Measurements from ENCODE around the gene VAV2. TPM values are rescaled to one million over a fixed set of nuclear protein-coding genes. Genes with fewer than 3 reads are reported as not detected.
A peak's percentile ranks its signal among the peaks of the same experiment; 100 is the strongest.

Gene VAV2
- total RNA-seq, 4 donors from 2014 or later = 15.0 to 25.7 (median 20.5) TPM

GRCh38 chr9:133788045-133788818 lies 203.9 kb downstream of the VAV2 start:
- Histone ChIP-seq H3K4me3 (replicated peaks in 1 of 3) (no peak overlapping the region), H3K27me3 (no peaks in the 10 kb centered on the region), H3K9me3 (no peaks in the 10 kb centered on the region), H3K4me1 (peaks cover 10 to 32% of the 10 kb centered on the region in 2 donors), H3K36me3 (no peaks in the 10 kb centered on the region), H3K27ac (peak overlapping the region in 2 of 3 donors; percentile 1 to 10)
- WGBS, 2 donors = 87 to 92% methylated on average over 15 to 24 of the region's 37 CpGs
- TF ChIP-seq POLR2A (IDR thresholded peaks at IDR 0.05) (no peak), CTCF (IDR thresholded peaks at IDR 0.05) (no peak)
- intact Hi-C loops (cut with DNase I) = no loop called here
- DNase-seq = no peak

GRCh38 chr9:133787754-133788025 lies 204.4 kb downstream of the VAV2 start:
- intact Hi-C loops (cut with DNase I) = no loop called here
- WGBS, 2 donors = 100% methylated on average over 2 to 4 of the region's 5 CpGs
- TF ChIP-seq POLR2A (IDR thresholded peaks at IDR 0.05) (no peak), CTCF (IDR thresholded peaks at IDR 0.05) (no peak)
- Histone ChIP-seq H3K4me3 (replicated peaks in 1 of 3) (no peak overlapping the region), H3K27me3 (no peaks in the 10 kb centered on the region), H3K36me3 (no peaks in the 10 kb centered on the region), H3K4me1 (peaks cover 10 to 26% of the 10 kb centered on the region in 2 donors), H3K9me3 (no peaks in the 10 kb centered on the region), H3K27ac (no peak overlapping the region)
- no peak for DNase-seq

GRCh38 chr9:133786907-133787753 lies 205.0 kb downstream of the VAV2 start:
- WGBS, 2 donors = 88 to 90% methylated on average over 12 to 16 of the region's 17 CpGs
- TF ChIP-seq POLR2A (IDR thresholded peaks at IDR 0.05) = no peak
- no peak for TF ChIP-seq CTCF (IDR thresholded peaks at IDR 0.05)
- DNase-seq = no peak
- Histone ChIP-seq H3K27me3 (no peaks in the 10 kb centered on the region), H3K4me3 (replicated peaks in 1 of 3) (no peak overlapping the region), H3K9me3 (no peaks in the 10 kb centered on the region), H3K27ac (no peak overlapping the region), H3K36me3 (no peaks in the 10 kb centered on the region), H3K4me1 (peaks cover 10 to 26% of the 10 kb centered on the region in 2 donors)
- intact Hi-C loops (cut with DNase I) = no loop called here

GRCh38 chr9:133786371-133786753 lies 205.8 kb downstream of the VAV2 start:
- Histone ChIP-seq H3K27me3 (no peaks in the 10 kb centered on the region), H3K4me3 (replicated peaks in 1 of 3) (no peak overlapping the region), H3K36me3 (no peaks in the 10 kb centered on the region), H3K27ac (no peak overlapping the region), H3K4me1 (peaks cover 10 to 26% of the 10 kb centered on the region in 2 donors), H3K9me3 (no peaks in the 10 kb centered on the region)
- no peak for DNase-seq
- intact Hi-C loops (cut with DNase I) = no loop called here
- no peak for TF ChIP-seq POLR2A (IDR thresholded peaks at IDR 0.05)
- no peak for TF ChIP-seq CTCF (IDR thresholded peaks at IDR 0.05)
- 94 to 95% methylated on average over 10 to 11 of the region's 11 CpGs for WGBS, 2 donors
